PC-9 (cell line): ENCODE measurements around the gene LRP1B.

ENCODE experiments used
- CTCF ChIP-seq: fragments of 200-600 bp; sonication (generic); conservative IDR thresholded peaks from 2 replicates; pipeline ENCODE4 v1.6.1; 2017; ENCODE audit warnings: mixed run types, antibody characterized with exemption, mild to moderate bottlenecking, moderate library complexity
- EZH2 ChIP-seq: fragments of 200-600 bp; sonication (generic); IDR thresholded peaks from 2 replicates; pipeline ENCODE4 v1.8.0; 2017; ENCODE audit warnings: antibody characterized with exemption, low read depth

GRCh38 chr2:141633132-141633531 lies 497.7 kb downstream of the LRP1B start:
- TF ChIP-seq CTCF (no peak), EZH2 (no peak)
